Nephron (organoid): ENCODE data around the gene MAP2K1.

Source experiments
- H3K27ac Mint-ChIP-seq, 3 experiments: 2 replicates each; pipeline ENCODE4 v1.8.0; 2020; ENCODE audit warnings: mixed read lengths in 3 of 3, mild to moderate bottlenecking in 2 of 3, moderate library complexity in 1 of 3
- H3K27me3 Mint-ChIP-seq: 2 replicates; pipeline ENCODE4 v1.8.0; 2021; ENCODE audit warnings: low read depth, mild to moderate bottlenecking, moderate library complexity, mixed read lengths
- H3K36me3 Mint-ChIP-seq: 2 replicates; pipeline ENCODE4 v1.8.0; 2020; ENCODE audit warnings: low read depth, mixed read lengths
- H3K4me1 Mint-ChIP-seq: 2 replicates; pipeline ENCODE4 v1.8.0; 2020; ENCODE audit warnings: mixed read lengths
- H3K4me3 Mint-ChIP-seq, 3 experiments: 2 replicates each; pipeline ENCODE4 v1.8.0; 2020; ENCODE audit warnings: mild to moderate bottlenecking in 3 of 3, mixed read lengths in 3 of 3, moderate library complexity in 2 of 3
- H3K9me3 Mint-ChIP-seq: 2 replicates; pipeline ENCODE4 v1.8.0; 2020; ENCODE audit warnings: mixed read lengths
- TF ChIP-seq, protein P1 (sequence below), 3 experiments: fragments of 200-600 bp; sonication (generic); IDR thresholded peaks; one replicate each; pipeline ENCODE4 v1.5.0; 2021; ENCODE audit warnings: antibody characterized with exemption in 3 of 3; ENCODE audit not compliant: unreplicated experiment in 3 of 3

MAP2K1 gene

DNA sequence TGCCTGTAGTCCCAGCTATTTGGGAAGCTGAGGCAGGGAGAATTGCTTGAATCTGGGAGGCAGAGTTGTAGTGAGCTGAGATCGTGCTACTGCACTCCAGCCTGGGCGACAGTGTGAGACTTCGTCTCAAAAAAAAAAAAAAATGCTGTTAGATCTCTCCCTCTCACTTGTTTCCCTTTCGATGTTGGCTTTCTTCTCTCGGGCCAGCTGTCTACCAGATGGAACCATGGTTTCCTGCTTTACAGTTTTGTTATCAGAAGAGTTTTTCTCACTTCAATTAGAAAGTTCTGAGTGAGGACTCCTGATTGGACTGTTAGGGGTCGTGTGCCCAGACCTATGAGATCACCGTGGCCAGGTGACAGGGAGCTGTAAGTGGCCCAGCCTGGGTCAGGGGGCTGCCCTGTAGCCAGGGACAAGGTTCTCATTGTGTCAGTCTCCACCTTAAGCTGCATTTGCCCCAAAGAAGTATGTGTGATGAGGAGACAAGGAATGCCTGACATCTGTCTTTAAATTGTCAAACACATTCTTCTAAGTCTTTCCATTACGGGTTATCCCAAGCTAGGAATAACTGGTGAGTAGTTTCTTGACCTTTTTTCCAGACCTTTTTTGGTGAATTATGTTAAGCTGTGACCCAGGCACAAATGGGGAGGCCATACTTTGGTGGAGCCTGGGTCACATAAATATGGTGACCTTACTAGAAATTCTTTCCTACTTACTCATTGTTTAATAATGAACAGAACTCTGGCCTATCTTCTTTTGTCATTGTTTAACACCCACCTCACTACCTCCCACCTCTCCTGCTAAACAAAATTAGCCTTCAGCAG is 85.7 kb downstream of the MAP2K1 start:
- Mint-ChIP-seq H3K27ac (peak overlapping the region in 2 of 3 experiments; percentile 10 to 39), H3K27me3 (peaks cover 3% of the 10 kb centered on the region), H3K36me3 (peaks cover 10% of the 10 kb centered on the region), H3K9me3 (no peaks in the 10 kb centered on the region), H3K4me3 (no peak overlapping the region), H3K4me1 (peaks cover 33% of the 10 kb centered on the region)
- TF ChIP-seq, protein P1, sequence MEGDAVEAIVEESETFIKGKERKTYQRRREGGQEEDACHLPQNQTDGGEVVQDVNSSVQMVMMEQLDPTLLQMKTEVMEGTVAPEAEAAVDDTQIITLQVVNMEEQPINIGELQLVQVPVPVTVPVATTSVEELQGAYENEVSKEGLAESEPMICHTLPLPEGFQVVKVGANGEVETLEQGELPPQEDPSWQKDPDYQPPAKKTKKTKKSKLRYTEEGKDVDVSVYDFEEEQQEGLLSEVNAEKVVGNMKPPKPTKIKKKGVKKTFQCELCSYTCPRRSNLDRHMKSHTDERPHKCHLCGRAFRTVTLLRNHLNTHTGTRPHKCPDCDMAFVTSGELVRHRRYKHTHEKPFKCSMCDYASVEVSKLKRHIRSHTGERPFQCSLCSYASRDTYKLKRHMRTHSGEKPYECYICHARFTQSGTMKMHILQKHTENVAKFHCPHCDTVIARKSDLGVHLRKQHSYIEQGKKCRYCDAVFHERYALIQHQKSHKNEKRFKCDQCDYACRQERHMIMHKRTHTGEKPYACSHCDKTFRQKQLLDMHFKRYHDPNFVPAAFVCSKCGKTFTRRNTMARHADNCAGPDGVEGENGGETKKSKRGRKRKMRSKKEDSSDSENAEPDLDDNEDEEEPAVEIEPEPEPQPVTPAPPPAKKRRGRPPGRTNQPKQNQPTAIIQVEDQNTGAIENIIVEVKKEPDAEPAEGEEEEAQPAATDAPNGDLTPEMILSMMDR (IDR thresholded peaks at IDR 0.05; ENCODE audit: unreplicated experiment in 3 of 3), result no peak

DNA sequence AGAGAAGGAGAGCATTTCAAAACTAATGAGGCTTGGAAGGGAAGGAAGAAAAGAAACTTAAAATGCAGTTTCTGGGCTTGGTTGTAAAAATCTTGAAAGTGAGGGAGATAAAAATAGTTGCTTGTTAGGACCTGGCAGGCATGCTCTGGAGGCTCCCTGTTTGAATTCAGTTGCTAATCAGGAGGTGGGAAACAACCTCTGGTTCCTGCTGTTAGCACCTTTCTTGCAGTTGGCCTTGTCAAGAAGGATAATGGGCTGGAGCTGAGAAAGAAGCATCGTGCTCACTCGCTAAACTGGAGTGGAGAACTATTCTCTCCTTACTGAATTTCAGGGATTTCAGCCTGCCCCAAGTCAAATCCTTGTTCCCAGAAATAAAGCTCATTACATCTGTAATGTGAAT is 87.4 kb downstream of the MAP2K1 start:
- Mint-ChIP-seq H3K36me3 (peaks cover 4% of the 10 kb centered on the region), H3K9me3 (no peaks in the 10 kb centered on the region), H3K27me3 (peaks cover 3% of the 10 kb centered on the region), H3K4me3 (no peak overlapping the region), H3K27ac (peak overlapping the region in 1 of 3 experiments; percentile 56), H3K4me1 (peaks cover 33% of the 10 kb centered on the region)
- TF ChIP-seq, protein P1 (IDR thresholded peaks at IDR 0.05; ENCODE audit: unreplicated experiment in 3 of 3), result no peak

- Mint-ChIP-seq H3K9me3 (no peaks in the 10 kb centered on the region), H3K27me3 (peaks cover 3% of the 10 kb centered on the region), H3K4me1 (peaks cover 33% of the 10 kb centered on the region), H3K36me3 (no peaks in the 10 kb centered on the region), H3K4me3 (no peak overlapping the region), H3K27ac (peak overlapping the region in 1 of 3 experiments; percentile 56)
- TF ChIP-seq, protein P1 (IDR thresholded peaks at IDR 0.05; ENCODE audit: unreplicated experiment in 3 of 3), result no peak
Observed at GRCh38 chr15:66474963-66475362, 88.3 kb downstream of the MAP2K1 start.

- H3K27ac Mint-ChIP-seq, result no peak overlapping the region
- no peaks in the 10 kb centered on the region for H3K27me3 Mint-ChIP-seq
- H3K4me1 Mint-ChIP-seq, result peaks cover 33% of the 10 kb centered on the region
- TF ChIP-seq, protein P1 (IDR thresholded peaks at IDR 0.05; ENCODE audit: unreplicated experiment in 3 of 3), result no peak
- no peaks in the 10 kb centered on the region for H3K9me3 Mint-ChIP-seq
- H3K4me3 Mint-ChIP-seq, result no peak overlapping the region
- H3K36me3 Mint-ChIP-seq, result peaks cover under 1% of the 10 kb centered on the region
Observed at GRCh38 chr15:66476535-66476934, 89.8 kb downstream of the MAP2K1 start.

- no peaks in the 10 kb centered on the region for H3K27me3 Mint-ChIP-seq
Observed at GRCh38 chr15:66477011-66477410, 90.3 kb downstream of the MAP2K1 start.

More at GRCh38 chr15:66477011-66477410, 90.3 kb downstream of the MAP2K1 start:
- TF ChIP-seq, protein P1 (IDR thresholded peaks at IDR 0.05; ENCODE audit: unreplicated experiment in 3 of 3), result no peak
- no peak overlapping the region for H3K27ac Mint-ChIP-seq
- peaks cover 32% of the 10 kb centered on the region for H3K4me1 Mint-ChIP-seq
- no peaks in the 10 kb centered on the region for H3K9me3 Mint-ChIP-seq
- H3K36me3 Mint-ChIP-seq, result peaks cover 5% of the 10 kb centered on the region
- H3K4me3 Mint-ChIP-seq, result no peak overlapping the region
